MM.1S (cell line): ENCODE measurements around the gene PGBD1.

Experiments
- CTCF ChIP-seq: fragments of 300-600 bp; sonication (generic); IDR thresholded peaks from 2 replicates; pipeline ENCODE4 v1.5.1; 2016; ENCODE audit warnings: antibody characterized with exemption, low read length, mixed read lengths
- EZH2phosphoT487 ChIP-seq: fragments of 300-600 bp; sonication (generic); IDR thresholded peaks from 2 replicates; pipeline ENCODE4 v1.6.1; 2018; ENCODE audit warnings: antibody characterized with exemption, low read length

- TF ChIP-seq CTCF = no peak
- no peak for TF ChIP-seq EZH2phosphoT487
These were observed 55.1 kb downstream of the PGBD1 start for GRCh38 chr6:28336284-28337120.
